Measurements from ENCODE around the gene UQCRQ.

The UQCRQ gene

DNA sequence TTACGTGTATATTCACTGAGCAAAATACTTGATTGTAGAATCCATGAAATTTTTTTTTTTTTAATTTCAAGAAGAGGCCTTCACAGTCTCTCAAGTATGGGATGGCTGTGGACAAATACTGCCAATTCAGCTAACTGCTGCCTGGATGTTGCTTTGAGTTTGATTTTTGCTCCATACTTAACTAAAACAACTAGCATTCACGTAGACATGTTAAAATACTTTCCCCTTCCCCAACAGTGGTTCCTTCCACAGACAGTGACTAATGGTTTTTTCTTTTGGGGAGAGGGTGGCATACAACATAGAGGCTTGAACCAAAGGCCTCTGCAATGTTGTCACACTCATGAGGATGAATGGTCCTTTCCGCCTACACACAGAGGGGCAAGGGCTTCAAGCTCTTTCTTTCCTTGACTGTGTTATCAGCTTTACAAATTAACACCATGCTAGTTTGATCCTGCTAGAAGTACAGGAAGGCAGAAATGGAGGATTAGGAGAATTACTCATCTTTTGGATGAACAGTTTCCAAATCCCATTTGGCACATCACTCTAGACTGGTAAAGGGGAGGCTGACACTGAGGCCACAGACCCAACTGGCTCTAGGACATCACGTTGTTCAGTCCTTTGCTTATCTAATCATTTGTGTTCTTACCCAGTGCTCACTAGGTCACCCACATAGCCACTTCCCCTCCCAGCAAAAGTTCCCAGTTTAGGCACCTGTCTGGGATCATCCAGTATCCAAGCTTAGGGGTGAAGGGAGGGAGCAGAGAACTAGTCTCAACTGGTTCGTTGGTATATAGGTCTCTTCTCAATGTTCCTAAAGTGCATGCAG lies 5.2 kb downstream of the UQCRQ start:
- no peak for DNase-seq

DNA sequence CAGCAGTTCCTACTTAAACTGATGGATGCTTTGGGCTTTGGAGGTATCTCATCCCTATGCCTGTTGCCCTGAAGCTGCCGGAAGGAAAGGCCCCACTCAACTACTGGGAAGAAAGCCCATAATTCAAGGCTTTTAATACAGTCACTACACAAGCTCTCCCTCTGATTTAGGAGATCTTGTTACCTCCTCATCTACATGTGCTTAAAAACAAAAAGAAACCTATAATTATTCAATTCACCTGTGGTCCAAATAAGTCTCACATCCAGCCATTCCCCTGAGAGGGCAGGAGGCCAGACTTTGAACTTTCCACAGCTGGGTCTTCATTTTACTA lies 6.3 kb downstream of the UQCRQ start:
- no peak for DNase-seq

DNA sequence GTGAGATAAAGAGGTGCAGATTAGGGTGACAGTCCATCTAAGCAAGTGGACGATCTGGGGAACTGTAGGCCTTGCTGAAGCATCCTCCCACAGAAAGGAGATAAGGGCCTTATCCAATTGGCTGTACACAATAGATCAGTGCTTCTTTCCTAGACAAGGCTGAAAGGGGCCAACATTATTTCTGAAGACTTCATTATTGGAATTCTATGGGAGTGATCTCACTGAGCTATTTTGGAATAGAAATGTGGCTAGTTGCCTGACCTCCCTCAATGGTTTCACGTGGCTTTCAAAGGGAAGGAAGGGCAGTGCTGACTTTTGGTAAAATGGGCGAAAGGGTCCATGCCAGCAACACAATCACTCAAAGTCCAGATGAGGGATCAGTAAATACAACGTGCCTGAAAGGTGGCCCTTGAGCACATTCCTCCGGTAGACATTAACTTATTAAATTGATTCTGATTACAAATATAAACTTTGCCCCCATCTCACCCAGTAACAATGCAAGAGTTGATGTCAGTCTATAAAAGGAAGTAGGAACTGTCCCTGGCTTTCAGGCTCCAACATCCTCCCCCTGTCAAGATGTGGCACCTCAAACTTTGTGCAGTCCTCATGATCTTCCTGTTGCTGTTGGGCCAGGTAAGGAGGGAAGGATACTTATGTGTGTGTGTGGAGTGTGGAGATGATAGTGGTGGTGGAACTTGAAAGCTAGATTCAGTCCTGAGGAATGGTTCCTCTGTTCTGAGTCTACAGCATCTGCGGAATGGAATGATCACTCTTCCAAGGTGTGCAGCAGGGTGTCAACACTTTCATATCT lies 6.9 kb downstream of the UQCRQ start, which contains the start of gene LEAP2:
LEAP2 (plus strand) TSS at position 550 of the 811 bp plus-strand sequence; CDS start at position 577, 27 bp downstream.
- no peak for DNase-seq

DNA sequence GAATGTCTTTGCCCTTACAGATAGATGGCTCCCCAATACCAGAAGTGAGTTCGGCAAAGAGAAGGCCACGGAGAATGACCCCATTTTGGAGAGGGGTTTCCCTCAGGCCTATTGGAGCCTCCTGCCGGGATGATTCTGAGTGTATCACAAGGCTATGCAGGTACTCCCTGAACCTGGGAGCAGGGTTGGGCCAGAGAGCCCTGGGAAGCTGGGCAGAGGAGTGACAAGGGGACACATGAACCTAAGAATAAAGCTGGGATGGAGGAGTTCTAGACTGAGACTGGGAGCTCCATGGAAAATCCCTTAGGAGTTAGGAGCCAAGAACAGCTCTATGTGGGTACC lies 7.5 kb downstream of the UQCRQ start:
- no peak for DNase-seq

DNA sequence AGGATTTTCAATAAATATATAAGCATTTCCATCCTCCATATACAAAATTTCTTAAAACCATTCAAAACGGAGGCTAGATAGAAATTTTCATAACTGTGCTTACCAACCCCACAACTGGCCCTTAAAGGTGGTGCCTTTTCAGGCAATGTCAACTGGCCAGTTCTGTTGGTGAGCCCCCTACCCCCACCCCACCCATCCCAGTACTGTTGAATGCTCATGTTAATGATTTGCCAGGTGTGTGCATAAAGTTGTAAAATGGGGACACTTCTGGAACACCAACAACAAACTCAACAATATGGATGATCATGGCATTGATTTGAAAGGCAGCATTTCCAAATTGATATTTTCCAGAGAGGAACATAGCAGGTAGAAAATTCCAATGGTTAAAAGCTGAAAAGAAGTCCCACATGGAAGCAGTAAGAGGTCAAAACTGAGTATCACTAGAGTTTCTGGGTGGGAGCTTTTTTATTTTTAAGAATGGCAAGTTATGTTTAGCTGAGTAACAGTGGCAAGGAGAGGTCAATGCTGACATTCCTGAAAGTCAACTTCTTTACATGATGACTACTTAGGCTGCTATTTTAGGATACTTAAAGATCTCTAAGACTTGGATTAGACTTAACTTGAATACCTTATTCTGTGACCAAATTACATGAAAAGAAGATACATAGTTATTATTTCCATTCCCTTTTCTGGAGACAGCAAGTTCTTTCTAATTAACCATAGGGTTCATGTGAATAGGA lies 9.7 kb downstream of the UQCRQ start:
- DNase-seq: no peak

DNA sequence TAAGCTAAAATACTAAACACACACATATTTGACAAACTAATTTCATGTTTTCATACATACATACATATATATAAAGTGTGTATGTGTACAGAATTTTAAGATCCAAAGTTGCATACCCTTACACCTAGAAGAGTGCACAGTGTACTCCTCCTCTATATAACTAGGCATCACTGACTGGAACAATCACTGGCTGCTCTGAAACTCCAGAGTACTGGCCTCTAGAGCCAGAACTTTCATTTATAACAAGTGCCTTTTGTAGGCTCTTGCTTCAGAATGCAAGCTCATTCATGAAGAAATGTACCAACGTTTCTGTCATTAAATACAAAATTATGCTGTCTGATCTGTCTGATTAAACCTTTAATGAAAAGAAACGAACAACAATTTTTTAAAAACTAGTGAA lies 11.0 kb downstream of the UQCRQ start:
- DNase-seq: no peak

DNA sequence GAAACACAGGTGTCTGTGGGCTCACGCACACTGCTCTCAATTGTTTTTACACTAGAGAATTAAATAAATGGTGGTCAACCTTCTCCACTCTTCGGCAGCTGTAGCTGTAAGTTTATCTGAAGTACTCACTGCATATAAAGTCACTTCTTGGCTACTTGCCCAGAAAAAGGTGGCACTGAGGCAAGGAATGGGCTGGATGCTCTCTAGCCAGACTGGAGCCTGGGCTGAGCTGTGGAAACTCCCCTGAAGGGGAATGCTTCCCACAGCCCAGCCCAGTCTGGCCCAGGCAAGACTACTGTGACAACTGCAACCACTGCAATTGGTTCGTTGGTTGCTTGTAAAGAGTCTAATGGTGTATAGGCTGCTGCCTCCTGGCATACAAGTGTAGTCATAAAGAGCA lies 11.5 kb downstream of the UQCRQ start:
- no peak for DNase-seq

DNA sequence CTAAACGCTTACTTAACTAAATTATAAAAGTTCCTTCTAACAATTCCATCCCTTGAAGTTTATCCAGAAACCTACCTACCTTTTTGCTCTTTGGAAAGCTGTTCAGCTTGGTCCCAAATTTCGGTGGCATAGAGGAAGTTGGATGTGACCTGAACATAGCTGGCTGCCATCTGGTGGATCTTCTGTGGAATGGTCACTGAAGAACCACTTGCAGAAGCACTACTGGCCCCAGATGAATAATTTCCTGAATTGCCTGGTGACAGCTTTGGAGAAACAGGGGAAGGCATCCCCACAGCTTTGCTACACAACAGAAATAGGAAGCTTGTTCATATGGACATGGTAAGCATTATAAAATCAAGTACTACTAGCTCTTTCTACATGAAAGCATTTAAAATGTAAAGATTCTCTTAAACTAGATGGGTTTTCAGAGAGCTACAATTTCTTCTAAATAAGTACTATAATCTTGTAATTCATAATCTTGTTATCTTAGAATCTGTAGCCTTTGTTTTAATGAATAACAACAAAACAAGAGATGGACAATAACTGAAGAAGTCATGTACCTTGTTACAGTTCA lies 16.9 kb downstream of the UQCRQ start:
- DNase-seq: peak; percentile 2 to 68

DNA sequence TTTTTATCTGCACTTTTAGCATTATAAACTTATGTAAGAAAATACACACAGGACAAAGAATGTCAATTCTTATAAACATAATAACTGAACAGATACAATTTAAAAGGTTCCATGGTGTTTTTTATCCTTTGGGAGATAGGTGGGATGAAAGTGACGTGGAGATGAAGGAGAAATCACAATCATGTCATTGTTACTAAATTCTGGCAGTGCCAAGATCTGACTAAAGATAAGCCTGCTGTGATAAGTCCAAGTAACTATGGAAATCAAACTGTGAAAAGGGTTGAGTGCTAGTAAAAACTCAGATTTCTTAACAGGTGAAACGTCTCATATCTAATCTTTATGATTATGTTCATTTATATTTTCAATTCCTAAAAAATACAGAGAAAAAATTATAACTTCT lies 18.1 kb downstream of the UQCRQ start:
- no peak for DNase-seq

DNA sequence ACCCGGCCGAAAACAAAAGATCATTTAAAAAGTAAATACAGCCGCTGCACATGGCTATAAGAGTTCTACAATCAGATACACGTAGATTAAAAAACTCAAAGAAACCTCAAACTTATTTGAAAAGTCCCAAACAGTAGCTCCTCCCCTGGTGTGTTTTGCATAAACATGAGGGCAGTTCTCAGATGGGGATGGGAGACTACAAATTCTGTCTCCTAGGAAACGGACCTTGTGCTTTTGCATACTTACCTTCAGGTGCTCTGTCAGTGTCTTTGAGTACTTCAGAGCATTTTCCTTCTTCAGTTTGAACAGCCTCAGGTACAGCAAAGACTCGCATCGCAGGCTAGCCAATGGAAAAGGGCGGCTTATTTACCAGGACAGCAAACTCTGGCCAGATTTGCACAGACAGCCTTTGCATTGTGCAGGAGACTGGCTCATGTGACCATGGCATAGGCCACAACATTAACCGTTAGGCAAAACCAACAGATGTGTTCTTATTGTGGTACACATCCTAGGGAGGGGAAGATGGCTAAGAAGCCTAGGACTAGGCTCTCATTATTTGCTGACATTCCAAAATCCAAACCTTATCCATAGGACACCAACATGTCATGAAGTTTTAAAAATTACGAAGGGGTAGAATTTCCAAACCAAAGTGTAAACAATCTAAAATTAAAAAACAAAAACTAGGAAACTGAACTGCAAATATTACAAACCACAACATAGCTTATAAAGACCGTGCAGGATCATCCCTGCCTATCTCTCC lies 19.8 kb downstream of the UQCRQ start:
- DNase-seq: peak; percentile 77 to 80

DNA sequence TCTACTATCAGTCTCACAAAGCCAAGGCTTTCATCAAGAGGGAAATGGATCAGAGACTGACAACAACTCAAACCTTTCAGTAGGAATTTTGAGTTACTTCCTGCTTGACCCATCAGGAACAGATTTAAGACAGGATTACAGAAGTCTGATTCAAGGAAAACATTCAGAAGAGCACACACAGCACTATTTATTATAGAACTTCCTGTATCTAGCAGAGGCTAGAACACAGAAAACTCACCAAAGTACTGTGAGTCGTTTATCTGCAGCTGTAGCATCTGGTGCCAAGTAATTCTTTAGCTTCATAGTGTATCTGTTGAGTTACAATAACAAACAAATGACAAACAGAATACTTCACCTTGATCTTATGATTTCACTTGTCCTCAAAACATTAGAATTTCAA lies 20.8 kb downstream of the UQCRQ start:
- no peak for DNase-seq

DNA sequence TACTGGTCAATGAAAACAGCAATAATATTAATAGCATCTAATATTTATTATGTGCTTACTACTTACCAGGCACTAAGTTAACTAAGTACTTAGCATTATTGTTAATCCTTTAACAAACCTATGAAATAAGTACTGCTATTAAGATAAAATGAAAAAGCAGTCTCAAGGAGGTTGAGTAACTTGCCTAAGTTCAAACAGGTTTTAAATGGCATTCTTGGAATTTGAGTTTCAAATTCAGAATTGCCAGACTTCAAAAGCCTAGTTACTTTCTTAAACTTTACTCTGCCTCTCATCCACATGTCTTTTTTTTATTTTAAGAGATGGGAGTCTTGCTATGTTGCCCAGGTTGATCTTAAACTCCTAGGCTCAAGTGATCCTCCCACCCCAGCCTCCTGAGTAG lies 23.1 kb downstream of the UQCRQ start:
- no peak for DNase-seq

DNA sequence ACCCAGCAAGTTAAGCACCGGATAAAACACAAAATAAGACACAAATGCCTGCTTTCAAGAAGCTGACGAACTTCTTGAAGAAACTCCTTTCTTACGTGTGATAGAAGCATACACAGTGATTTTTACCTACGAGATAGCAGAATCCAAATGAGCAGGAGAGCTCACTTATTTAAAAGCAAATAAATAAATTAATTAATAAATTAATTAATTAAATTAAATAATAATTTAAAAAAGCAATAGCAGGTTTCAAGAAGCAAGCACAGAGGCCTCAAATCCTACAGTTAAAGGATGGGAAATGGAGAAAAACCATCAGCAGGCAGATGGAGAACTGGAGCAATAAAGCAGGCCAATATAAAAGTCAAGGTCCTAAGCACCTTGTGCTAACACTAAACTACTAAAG lies 24.4 kb downstream of the UQCRQ start:
- no peak for DNase-seq

DNA sequence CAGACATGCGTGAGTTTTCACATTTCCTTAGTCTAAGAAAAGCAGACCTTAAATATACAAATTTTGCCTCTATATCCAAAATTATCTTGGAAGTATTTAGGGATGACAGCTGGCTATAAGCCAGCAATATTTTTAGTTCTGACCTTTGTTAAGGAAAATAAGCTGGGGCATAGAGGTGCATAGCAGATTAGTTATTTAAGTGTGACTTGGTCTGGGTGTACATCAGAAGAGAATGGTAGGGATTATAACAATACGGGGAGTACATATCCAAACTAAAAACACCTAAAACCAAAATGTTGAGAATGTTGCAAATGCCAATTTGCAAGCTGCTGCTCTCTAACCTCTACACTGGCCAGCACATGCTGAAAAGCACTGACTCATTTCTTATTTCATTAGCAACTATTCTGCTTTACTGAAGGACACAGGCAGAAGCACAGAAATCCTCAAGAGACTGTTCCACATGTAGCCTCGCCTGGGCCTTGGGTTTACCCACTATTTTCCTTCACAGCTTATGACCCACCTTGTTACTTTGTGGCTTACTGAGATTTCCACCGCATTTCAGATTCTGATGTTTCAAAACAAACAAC lies 29.4 kb downstream of the UQCRQ start:
- DNase-seq: no peak

DNA sequence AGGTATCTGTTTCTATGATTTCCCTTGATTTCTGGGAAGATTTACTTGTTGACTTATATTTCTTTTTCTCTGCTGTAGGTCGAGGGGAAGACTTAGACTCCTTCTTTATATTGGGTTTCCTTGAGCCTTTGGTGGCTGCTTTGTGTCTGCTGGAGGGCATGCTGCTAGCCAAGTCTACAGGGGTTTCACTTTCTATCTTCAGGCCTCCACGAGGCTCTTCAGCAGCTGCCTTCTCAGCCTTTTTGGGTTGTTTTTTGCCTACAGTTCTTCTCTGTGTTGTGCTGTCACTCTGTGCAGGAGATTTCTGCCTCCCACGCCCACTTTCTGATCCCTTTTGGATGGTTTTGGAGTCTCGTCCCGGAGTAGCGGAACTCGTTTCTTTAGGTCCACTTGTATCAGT lies 30.2 kb downstream of the UQCRQ start:
- DNase-seq: no peak

DNA sequence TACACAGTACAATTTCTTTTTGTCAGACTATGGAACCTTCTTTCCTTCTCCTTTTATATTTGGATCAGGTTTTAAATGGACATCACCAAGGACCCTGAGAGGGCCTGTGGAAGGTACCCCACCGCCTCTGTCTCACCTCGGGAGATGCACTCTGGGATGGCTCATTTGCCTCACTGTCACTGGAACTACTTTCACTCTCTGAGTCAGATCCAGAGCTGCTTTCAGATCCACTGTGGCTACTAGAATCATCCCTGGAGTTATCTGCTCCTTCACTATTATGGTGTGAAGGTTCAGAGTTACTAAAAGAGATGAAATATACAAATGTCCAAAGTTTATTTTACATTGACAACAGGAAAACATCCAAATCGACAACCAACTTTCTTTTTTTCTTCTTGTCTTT lies 31.7 kb downstream of the UQCRQ start:
- DNase-seq: no peak

DNA sequence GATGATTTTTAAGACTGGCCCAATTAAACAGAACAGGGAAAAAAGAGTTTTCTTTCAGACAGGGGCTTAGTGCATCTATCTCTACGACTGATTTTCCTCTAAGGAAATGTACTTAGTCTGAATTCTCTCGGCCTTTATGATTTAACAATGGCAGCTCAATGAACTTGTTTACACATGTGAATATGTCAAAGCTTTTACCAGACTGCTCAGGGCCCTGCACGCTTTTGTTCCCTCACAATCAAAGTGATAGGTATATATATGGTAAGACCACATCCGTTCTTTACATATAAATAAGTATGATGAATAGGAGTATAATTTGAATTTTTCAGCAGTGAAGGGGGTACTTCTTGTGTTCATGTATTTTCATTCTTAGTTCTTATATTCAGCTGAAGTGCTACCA lies 34.6 kb downstream of the UQCRQ start:
- no peak for DNase-seq

DNA sequence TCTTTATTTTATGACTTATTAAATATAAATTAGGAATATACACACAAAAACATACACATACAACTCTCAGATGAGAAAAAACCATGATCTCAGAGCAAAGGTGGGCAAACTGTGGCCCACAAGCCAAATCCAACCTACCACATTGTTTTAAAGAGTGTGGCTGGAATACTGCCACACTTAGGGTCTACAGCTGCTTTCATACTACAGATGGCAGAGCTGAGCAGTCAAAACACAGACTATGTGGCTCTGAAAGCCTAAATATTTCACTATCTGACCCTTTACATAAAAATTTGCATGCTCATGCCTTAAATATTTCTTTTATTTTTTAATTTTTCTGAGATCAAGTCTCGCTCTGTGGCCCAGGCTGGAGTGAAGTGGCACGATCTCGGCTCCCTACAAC lies 35.3 kb downstream of the UQCRQ start:
- DNase-seq: peak in 1 of 2 experiments; percentile 5

DNA sequence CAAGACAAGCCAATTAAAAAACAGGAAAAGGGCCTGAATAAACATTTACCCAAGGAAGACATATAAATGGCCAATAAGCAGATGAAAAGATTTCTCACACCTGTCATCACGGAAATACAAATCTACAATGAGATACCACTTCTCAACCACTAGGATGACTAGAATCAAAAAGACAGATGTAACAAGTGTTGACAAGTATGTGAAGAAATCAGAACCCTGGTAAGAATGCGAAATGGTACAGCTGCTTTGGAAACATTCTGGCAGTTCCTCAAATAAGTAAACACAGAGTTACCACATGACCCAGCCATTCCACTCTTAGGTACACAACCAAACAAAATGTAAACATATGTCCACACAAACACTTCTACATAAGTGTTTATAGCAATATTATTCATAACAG lies 39.5 kb downstream of the UQCRQ start:
- no peak for DNase-seq

DNA sequence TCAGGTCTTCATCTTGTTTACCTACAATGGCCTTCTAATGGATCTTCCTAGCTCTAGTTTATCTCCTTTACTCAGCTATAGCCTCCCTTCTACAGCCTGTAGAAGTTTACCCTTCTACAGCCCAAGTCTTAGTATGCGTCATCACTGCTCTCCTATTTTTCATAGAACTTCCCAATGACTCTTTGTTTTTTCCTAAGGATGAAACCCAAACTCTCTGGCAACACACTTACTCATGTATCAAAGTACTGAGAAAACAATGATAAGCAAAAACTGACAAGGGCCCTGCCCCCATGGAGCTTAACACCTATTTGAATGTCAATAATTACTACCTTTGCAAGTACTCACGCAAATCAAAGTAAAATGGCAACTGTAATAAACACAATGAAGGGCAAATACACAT lies 40.7 kb downstream of the UQCRQ start:
- DNase-seq: no peak

DNA sequence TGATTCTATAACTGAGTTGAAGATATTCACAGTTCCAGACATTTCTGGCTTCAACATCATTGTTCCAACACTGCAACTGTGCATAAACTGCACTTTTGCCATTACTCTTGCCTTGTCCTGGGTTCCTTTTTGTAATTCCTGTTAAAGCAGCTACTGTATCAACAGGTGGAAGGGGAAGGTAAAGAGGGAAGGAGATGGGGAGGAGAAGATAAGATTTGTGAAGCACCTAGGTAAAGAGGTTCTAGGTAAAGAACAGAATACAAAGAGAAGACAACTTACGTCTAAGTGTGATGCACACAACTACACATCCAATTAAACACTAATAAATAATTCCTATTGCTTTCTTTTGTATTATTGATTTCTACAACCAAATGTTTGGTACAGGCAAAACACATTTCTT lies 43.3 kb downstream of the UQCRQ start:
- DNase-seq: no peak

DNA sequence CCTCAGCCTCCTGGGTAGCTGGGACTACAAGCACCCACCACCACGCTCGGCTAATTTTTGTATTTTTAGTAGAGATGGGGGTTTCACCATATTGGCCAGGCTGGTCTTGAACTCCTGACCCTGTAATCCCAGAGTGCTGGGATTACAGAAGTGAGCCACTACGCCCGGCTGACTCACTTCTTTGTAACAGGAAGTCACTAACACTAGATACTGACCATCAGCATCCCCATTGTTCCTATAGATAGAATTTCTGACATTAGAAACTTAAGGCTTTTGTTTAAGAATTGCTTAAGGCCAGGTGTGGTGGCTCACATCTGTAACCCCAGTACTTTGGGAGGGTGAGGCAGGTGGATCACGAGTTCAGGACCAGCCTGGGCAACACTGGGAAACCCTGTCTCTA lies 49.2 kb downstream of the UQCRQ start:
- no peak for DNase-seq
